Stimulated activated CD4-positive, alpha-beta T cell treated with anti-CD3 and anti-CD28 coated beads, TNF-alpha, amount 100 ng/mL, for 1 hour (primary cell): ENCODE measurements around the gene ZDHHC18.
"Not testable (repeated sequence)": the region's sequence is repeated elsewhere in the genome, so short reads cannot be mapped to it uniquely, and the experiment has no call there.

ENCODE experiments used
- DNase-seq, 3 donors: peaks; one replicate each; pipeline ENCODE4 v3.0.0-alpha.2; 2020; ENCODE audit warnings: low read depth in 3 of 3, low spot score in 1 of 3

The ZDHHC18 gene

GRCh38 chr1:26832249-26832960 is 5.9 kb downstream of the ZDHHC18 start:
- DNase-seq, result no peak

- peak; percentile 59 to 84 (median 76) for DNase-seq
Observed at GRCh38 chr1:26833432-26834405, 7.2 kb downstream of the ZDHHC18 start.

- not testable (repeated sequence) for DNase-seq
Observed at GRCh38 chr1:26837665-26838064, 11.2 kb downstream of the ZDHHC18 start.

- peak in 2 of 3 donors; percentile 13 to 25 for DNase-seq
Observed at GRCh38 chr1:26838474-26839338, 12.2 kb downstream of the ZDHHC18 start.

- no peak for DNase-seq
Observed at GRCh38 chr1:26839339-26839722, 12.8 kb downstream of the ZDHHC18 start.

- no peak for DNase-seq
Observed at GRCh38 chr1:26839779-26840178, 13.3 kb downstream of the ZDHHC18 start.

GRCh38 chr1:26844424-26845196 is 18.1 kb downstream of the ZDHHC18 start:
- no peak for DNase-seq

GRCh38 chr1:26847826-26848225 is 21.3 kb downstream of the ZDHHC18 start:
- DNase-seq, result not testable (repeated sequence)

- no peak for DNase-seq
Observed at GRCh38 chr1:26848499-26848898, 22.0 kb downstream of the ZDHHC18 start.

GRCh38 chr1:26848941-26849774 is 22.7 kb downstream of the ZDHHC18 start:
- DNase-seq, result no peak

- no peak for DNase-seq
Observed at GRCh38 chr1:26851106-26851684, 24.7 kb downstream of the ZDHHC18 start.

- no peak for DNase-seq
Observed at GRCh38 chr1:26852701-26853100, 26.2 kb downstream of the ZDHHC18 start.

- DNase-seq, result peak; percentile 60 to 71 (median 70)
Observed at GRCh38 chr1:26853156-26853555, 26.7 kb downstream of the ZDHHC18 start.

- DNase-seq, result no peak
Observed at GRCh38 chr1:26853600-26853999, 27.1 kb downstream of the ZDHHC18 start.

- DNase-seq, result no peak
Observed at GRCh38 chr1:26854906-26855305, 28.4 kb downstream of the ZDHHC18 start.

GRCh38 chr1:26855636-26856035 is 29.1 kb downstream of the ZDHHC18 start:
- no peak for DNase-seq

- no peak for DNase-seq
Observed at GRCh38 chr1:26856181-26856580, 29.7 kb downstream of the ZDHHC18 start.

GRCh38 chr1:26856604-26857469 is 30.3 kb downstream of the ZDHHC18 start:
- no peak for DNase-seq
